22Rv1 (cell line): ENCODE results near the gene NHERF2.

Experiments used
- H3K27ac ChIP-seq: fragments of 450-650 bp; 2 replicates; pipeline ENCODE4 v1.5.1; 2017
- ZFX ChIP-seq: fragments of 450-650 bp; IDR thresholded peaks from 2 replicates; pipeline ENCODE4 v1.6.1; 2017; ENCODE audit warnings: antibody characterized with exemption, borderline replicate concordance
- TF ChIP-seq, protein P1 (sequence below): fragments of 450-650 bp; IDR thresholded peaks from 2 replicates; pipeline ENCODE4 v1.5.1; 2017; ENCODE audit warnings: mild to moderate bottlenecking

NHERF2 gene

GRCh38 chr16:2079311-2079800, 52.7 kb downstream of the NHERF2 start:
- no peak for TF ChIP-seq ZFX
- TF ChIP-seq, protein P1, sequence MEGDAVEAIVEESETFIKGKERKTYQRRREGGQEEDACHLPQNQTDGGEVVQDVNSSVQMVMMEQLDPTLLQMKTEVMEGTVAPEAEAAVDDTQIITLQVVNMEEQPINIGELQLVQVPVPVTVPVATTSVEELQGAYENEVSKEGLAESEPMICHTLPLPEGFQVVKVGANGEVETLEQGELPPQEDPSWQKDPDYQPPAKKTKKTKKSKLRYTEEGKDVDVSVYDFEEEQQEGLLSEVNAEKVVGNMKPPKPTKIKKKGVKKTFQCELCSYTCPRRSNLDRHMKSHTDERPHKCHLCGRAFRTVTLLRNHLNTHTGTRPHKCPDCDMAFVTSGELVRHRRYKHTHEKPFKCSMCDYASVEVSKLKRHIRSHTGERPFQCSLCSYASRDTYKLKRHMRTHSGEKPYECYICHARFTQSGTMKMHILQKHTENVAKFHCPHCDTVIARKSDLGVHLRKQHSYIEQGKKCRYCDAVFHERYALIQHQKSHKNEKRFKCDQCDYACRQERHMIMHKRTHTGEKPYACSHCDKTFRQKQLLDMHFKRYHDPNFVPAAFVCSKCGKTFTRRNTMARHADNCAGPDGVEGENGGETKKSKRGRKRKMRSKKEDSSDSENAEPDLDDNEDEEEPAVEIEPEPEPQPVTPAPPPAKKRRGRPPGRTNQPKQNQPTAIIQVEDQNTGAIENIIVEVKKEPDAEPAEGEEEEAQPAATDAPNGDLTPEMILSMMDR: no peak
- H3K27ac ChIP-seq: no peak overlapping the region

- H3K27ac ChIP-seq: no peak overlapping the region
- TF ChIP-seq, protein P1: no peak
- no peak for TF ChIP-seq ZFX
These were observed 53.3 kb downstream of the NHERF2 start for GRCh38 chr16:2079991-2080390.

- no peak overlapping the region for H3K27ac ChIP-seq
- TF ChIP-seq, protein P1: no peak
- TF ChIP-seq ZFX: no peak
These were observed 54.7 kb downstream of the NHERF2 start for GRCh38 chr16:2081201-2082084.

- H3K27ac ChIP-seq: no peak overlapping the region
- no peak for TF ChIP-seq ZFX
- TF ChIP-seq, protein P1: no peak
These were observed 55.7 kb downstream of the NHERF2 start for GRCh38 chr16:2082171-2082982.

- TF ChIP-seq, protein P1: no peak
- TF ChIP-seq ZFX: no peak
- H3K27ac ChIP-seq: no peak overlapping the region
These were observed 56.3 kb downstream of the NHERF2 start for GRCh38 chr16:2082983-2083364.

DNA sequence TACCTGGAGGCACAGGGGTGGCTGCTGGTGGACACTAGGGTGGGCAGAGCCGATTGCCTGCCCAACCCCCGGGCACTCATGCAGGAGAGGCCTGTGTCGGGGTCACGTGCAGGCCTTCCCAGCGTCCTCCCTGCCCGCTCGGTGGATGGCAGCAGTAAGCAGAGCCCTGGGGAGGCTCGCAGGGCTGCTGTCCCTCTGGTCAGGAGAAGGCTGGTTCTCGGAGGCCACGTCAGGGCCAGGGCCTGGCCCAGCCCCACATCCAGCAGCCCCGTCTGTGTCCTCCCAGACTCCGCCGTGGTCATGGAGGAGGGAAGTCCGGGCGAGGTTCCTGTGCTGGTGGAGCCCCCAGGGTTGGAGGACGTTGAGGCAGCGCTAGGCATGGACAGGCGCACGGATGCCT, 56.7 kb downstream of the NHERF2 start:
- H3K27ac ChIP-seq: no peak overlapping the region
- TF ChIP-seq, protein P1: no peak
- TF ChIP-seq ZFX: no peak
